GM12878 (cell line): ENCODE results near the gene TM4SF1. TPM values are rescaled to one million over a fixed set of nuclear protein-coding genes. Genes with fewer than 3 reads are reported as not detected.

ENCODE experiments used
- ATAC-seq: fragments of 200-7000 bp; cut with Tn5 transposase; 3 replicates; pipeline ENCODE4 v1.9.1; 2020; ENCODE audit warnings: mild to moderate bottlenecking, moderate library complexity
- BruUV-seq: library from RNA; stranded (reverse); fragments of 400-500 nt; replicated peaks from 2 replicates; lab custom pipeline; 2021; lab: Mats Ljungman, UMichigan
- CTCF ChIA-PET: fragments of 300-600 bp; sonication (Branson Sonifier 250); formaldehyde crosslinking; extraction: SDS; loops from one replicate; lab custom pipeline; 2021; ENCODE audit warnings: inconsistent platforms; lab: Yijun Ruan, JAX
- POLR2A ChIA-PET: fragments of 350-600 bp; formaldehyde crosslinking; extraction: SDS; loops from one replicate; lab custom pipeline; 2021; ENCODE audit warnings: inconsistent platforms; lab: Charles Lee
- RAD21 ChIA-PET: fragments of 300-600 bp; sonication (Branson Sonifier 250); formaldehyde crosslinking; loops from one replicate; lab custom pipeline; 2023; ENCODE audit warnings: antibody characterized with exemption; ENCODE audit not compliant: unreplicated experiment; lab: Charles Lee
- SMC1A ChIA-PET: fragments of 300-600 bp; sonication (Branson Sonifier 250); formaldehyde crosslinking; loops from one replicate; lab custom pipeline; 2023; ENCODE audit not compliant: unreplicated experiment, uncharacterized antibody; lab: Charles Lee
- DNase-seq: peaks from one replicate; pipeline ENCODE4 v3.0.0-alpha.2; 2011; ENCODE audit warnings: low read depth, low spot score
- FAIRE-seq: peaks from 3 replicates; lab custom pipeline; 2011; peaks lifted over from hg19 to GRCh38; lab: Jason Lieb, UNC
- H2AFZ ChIP-seq: 2 replicates; pipeline ENCODE4 v1.6.0; 2011; ENCODE audit warnings: low read depth, low read length, control low read depth; ENCODE audit not compliant: control insufficient read depth
- H3K27ac ChIP-seq: 2 replicates; pipeline ENCODE4 v1.5.1; 2011; ENCODE audit warnings: control low read depth; ENCODE audit not compliant: control insufficient read depth, insufficient read depth
- H3K27me3 ChIP-seq, 2 experiments: replicated peaks in 1 of 2; 2 replicates each; pipeline versions ENCODE4 v1.6.0 to v1.6.1; 2011; ENCODE audit warnings: low read length in 1 of 2; ENCODE audit not compliant: control insufficient read depth in 2 of 2, insufficient read depth in 2 of 2
- H3K36me3 ChIP-seq, 2 experiments: 2 replicates each; pipeline ENCODE4 v1.5.1; 2011; ENCODE audit warnings: low read length in 1 of 2; ENCODE audit not compliant: control insufficient read depth in 2 of 2, insufficient read depth in 2 of 2
- H3K4me1 ChIP-seq: 2 replicates; pipeline ENCODE4 v1.6.1; 2011; ENCODE audit warnings: mild to moderate bottlenecking, low read length, moderate library complexity, mixed read lengths; ENCODE audit not compliant: control insufficient read depth, insufficient read depth
- H3K4me2 ChIP-seq: 2 replicates; pipeline ENCODE4 v1.6.0; 2011; ENCODE audit warnings: control low read depth; ENCODE audit not compliant: control insufficient read depth, insufficient read depth
- H3K4me3 ChIP-seq: fragments of 200-600 bp; sonication (generic); 2 replicates; pipeline ENCODE4 v1.5.1; 2016
- H3K79me2 ChIP-seq: 2 replicates; pipeline ENCODE4 v1.6.0; 2011; ENCODE audit warnings: low read length; ENCODE audit not compliant: control insufficient read depth, insufficient read depth
- H3K9ac ChIP-seq: 2 replicates; pipeline ENCODE4 v1.8.0; 2011; ENCODE audit warnings: low read length, control low read depth, mixed read lengths; ENCODE audit not compliant: control insufficient read depth, insufficient read depth
- H3K9me3 ChIP-seq: replicated peaks from 3 replicates; pipeline ENCODE4 v1.5.1; 2011; ENCODE audit warnings: mild to moderate bottlenecking, low read length; ENCODE audit not compliant: control insufficient read depth, insufficient read depth
- H4K20me1 ChIP-seq: 2 replicates; pipeline ENCODE4 v1.6.0; 2011; ENCODE audit not compliant: control insufficient read depth, insufficient read depth
- BHLHE40 ChIP-seq, 2 experiments: fragments of 450-650 bp in 1 of 2; IDR thresholded peaks; 2 replicates each; pipeline ENCODE4 v1.6.1; 2011 to 2017; ENCODE audit warnings: low read depth in 2 of 2, borderline replicate concordance in 1 of 2, improper control_type of control experiment in 1 of 2, low read length in 1 of 2, mild to moderate bottlenecking in 1 of 2
- CEBPB ChIP-seq, 2 experiments: fragments of 150-350 bp in 1 of 2; IDR thresholded peaks; 2 replicates each; pipeline ENCODE4 v1.6.1; 2012 to 2014; ENCODE audit warnings: low read depth in 2 of 2, low read length in 2 of 2, borderline replicate concordance in 1 of 2, inconsistent platforms in 1 of 2
- CHD2 ChIP-seq: IDR thresholded peaks from 2 replicates; pipeline ENCODE4 v1.6.1; 2011; ENCODE audit warnings: low read depth, low read length, improper control_type of control experiment, borderline replicate concordance
- EP300 ChIP-seq, 2 experiments: fragments of 150-350 bp in 1 of 2; IDR thresholded peaks; 2 replicates each; pipeline ENCODE4 v1.6.1; 2011 to 2012; ENCODE audit warnings: low read depth in 2 of 2, low read length in 2 of 2, borderline replicate concordance in 1 of 2, improper control_type of control experiment in 1 of 2, inconsistent platforms in 1 of 2; ENCODE audit not compliant: control insufficient read depth in 1 of 2
- FOXM1 ChIP-seq: IDR thresholded peaks from 2 replicates; pipeline ENCODE4 v1.6.1; 2012; ENCODE audit warnings: low read depth, mild to moderate bottlenecking, inconsistent platforms, low read length, moderate library complexity
- MEF2B ChIP-seq: fragments of 450-650 bp; IDR thresholded peaks from 2 replicates; pipeline ENCODE4 v1.6.1; 2018; ENCODE audit warnings: mild to moderate bottlenecking, moderate library complexity; ENCODE audit not compliant: partially characterized antibody, poor library complexity, severe bottlenecking
- NFXL1 ChIP-seq: fragments of 450-650 bp; IDR thresholded peaks from 2 replicates; pipeline ENCODE4 v1.6.1; 2017; ENCODE audit warnings: antibody characterized with exemption, mild to moderate bottlenecking, borderline replicate concordance
- POLR2AphosphoS5 ChIP-seq: IDR thresholded peaks from 2 replicates; pipeline ENCODE4 v1.6.1; 2011; ENCODE audit warnings: mild to moderate bottlenecking, low read length, inconsistent platforms
- SIX5 ChIP-seq: IDR thresholded peaks from 2 replicates; pipeline ENCODE4 v1.6.1; 2011; ENCODE audit warnings: mild to moderate bottlenecking, low read depth, low read length, moderate library complexity; ENCODE audit not compliant: severe bottlenecking
- SP1 ChIP-seq: IDR thresholded peaks from one replicate; pipeline ENCODE4 v1.6.1; 2011; ENCODE audit warnings: low read depth, low read length
- SPI1 ChIP-seq: IDR thresholded peaks from 2 replicates; pipeline ENCODE4 v1.6.1; 2011; ENCODE audit warnings: low read depth, mild to moderate bottlenecking, low read length, moderate library complexity, borderline replicate concordance; ENCODE audit not compliant: insufficient read depth
- SUZ12 ChIP-seq: fragments of 200-600 bp; sonication (generic); IDR thresholded peaks from one replicate; pipeline ENCODE4 v1.6.1; 2018; ENCODE audit warnings: antibody characterized with exemption, mild to moderate bottlenecking; ENCODE audit not compliant: unreplicated experiment
- TARDBP ChIP-seq: IDR thresholded peaks from 2 replicates; pipeline ENCODE4 v1.6.1; 2016; ENCODE audit warnings: borderline replicate concordance
- TCF7 ChIP-seq: IDR thresholded peaks from 2 replicates; pipeline ENCODE4 v1.6.1; 2014; ENCODE audit warnings: antibody characterized with exemption, borderline replicate concordance
- WGBS: methylation state at CpG from one replicate; pipeline ENCODE4 v1.1.6; 2016; ENCODE audit warnings: low lambda C conversion rate; ENCODE audit not compliant: insufficient replicate concordance, insufficient coverage; ENCODE audit errors: missing lambda C conversion rate; 5-methylcytosine and 5-hydroxymethylcytosine counted together
- in situ Hi-C: fragments of 300-500 bp; cut with MboI; formaldehyde crosslinking; loops from 9 replicates; pipeline ENCODE4 v1.14.3; 2018; ENCODE audit warnings: mixed read lengths
- intact Hi-C: fragments of 100-400 bp; cut with micrococcal nuclease; formaldehyde crosslinking; loops from one replicate; pipeline ENCODE4 v1.14.2; 2022; ENCODE audit not compliant: unreplicated experiment
- polyA plus RNA-seq, 11 experiments: library from polyadenylated mRNA; depleted of rRNA in 4 of 11; unstranded in 6 of 11; stranded (reverse) in 5 of 11; fragments of >200 nt; fragmentation: Nextera tagmentation in 4 of 11; fragmentation: Illumina TruSeq in 1 of 11; extraction: Ambion mirVana in 4 of 11; extraction: Trizol in 1 of 11; gene quantifications; 1 replicate in 1 of 11; 2 replicates in 10 of 11; pipeline versions ENCODE4 v1.2.1 to v1.2.3, GENCODE V29; 2011 to 2016; ENCODE audit warnings: inconsistent platforms in 2 of 11, missing spikeins in 2 of 11, low read depth in 1 of 11
- total RNA-seq, 4 experiments: library from RNA; depleted of rRNA in 3 of 4; stranded (reverse); fragments of >200 nt in 3 of 4; fragmentation: Illumina TruSeq in 1 of 4; extraction: Trizol in 1 of 4; gene quantifications; 2 replicates each; pipeline versions ENCODE4 v1.2.1 to v1.2.3, GENCODE V29; 2013 to 2021
- TF ChIP-seq, protein P1 (sequence below): fragments of 450-650 bp; conservative IDR thresholded peaks from 2 replicates; pipeline ENCODE4 v1.6.1; 2017; ENCODE audit warnings: mild to moderate bottlenecking, moderate library complexity
- TF ChIP-seq, protein P2 (sequence below): IDR thresholded peaks from 2 replicates; pipeline ENCODE4 v1.6.1; 2011; ENCODE audit warnings: low read depth, mild to moderate bottlenecking, low read length, moderate library complexity, borderline replicate concordance; ENCODE audit errors: extremely low read depth
- TF ChIP-seq, protein P3 (sequence below): fragments of 450-650 bp; IDR thresholded peaks from 2 replicates; pipeline ENCODE4 v1.6.1; 2016; ENCODE audit warnings: mild to moderate bottlenecking

TM4SF1 gene
- total and polyA plus RNA-seq, 10 of the 15 experiments (the other 5 are each of a cell fraction or from before 2014, with no cell fraction given) = 0.05 to 1.2 TPM; not detected in 8

DNA sequence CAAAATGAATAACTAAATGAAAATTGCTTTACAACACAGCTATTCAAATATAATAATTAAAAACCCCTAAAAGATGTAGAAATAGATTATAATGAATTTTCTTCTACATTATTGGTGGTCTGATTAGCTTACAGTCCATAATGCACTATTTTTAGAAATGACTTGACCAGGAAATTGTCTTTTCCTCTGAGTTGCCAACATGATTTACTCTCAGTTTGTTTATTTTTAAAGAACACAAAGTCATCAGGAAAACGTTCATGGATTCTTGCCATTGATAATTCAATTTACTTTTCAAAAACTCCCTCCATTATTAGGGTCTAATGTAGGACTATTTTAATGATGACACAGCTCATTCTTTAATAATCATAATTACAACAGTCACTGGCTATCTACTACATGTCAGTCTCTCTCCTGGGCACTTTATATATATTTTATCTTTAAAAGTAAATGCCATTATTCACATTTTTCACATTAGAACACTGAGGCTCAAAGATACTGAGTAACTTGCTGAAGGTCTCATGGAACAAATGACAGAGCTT lies 45.2 kb downstream of the TM4SF1 start:
- Histone ChIP-seq H3K4me2 (no peak overlapping the region), H3K79me2 (no peaks in the 10 kb centered on the region), H3K36me3 (no peaks in the 10 kb centered on the region), H3K9ac (no peak overlapping the region), H3K27me3 (no peaks in the 10 kb centered on the region; a peak in 3 of 4 replicates), H4K20me1 (no peaks in the 10 kb centered on the region), H3K4me1 (no peaks in the 10 kb centered on the region), H3K27ac (no peak overlapping the region), H3K9me3 (no peaks in the 10 kb centered on the region), H2AFZ (no peak overlapping the region), H3K4me3 (no peak overlapping the region)
- FAIRE-seq = no peak
- no TSS peak for BruUV-seq
- no peak for DNase-seq
- intact Hi-C loops (loop anchor here (5.0 kb wide), 1 partner anchor 375 kb away; no protein-coding TSS in a partner anchor), in situ Hi-C loops (no loop called here)
- CTCF ChIA-PET = interaction anchor here (0.8 to 1.6 kb wide), 5 partner anchors 12 to 157 kb away, joined by 3 to 4 read pairs (median 4); no protein-coding TSS in a partner anchor
- RAD21 ChIA-PET = interaction anchor here (1.0 kb wide), 1 partner anchor 12 kb away, joined by 3 read pairs; no protein-coding TSS in a partner anchor
- SMC1A ChIA-PET = interaction anchor here (0.6 to 0.9 kb wide), 2 partner anchors 10 to 24 kb away, joined by 3 to 5 read pairs; no protein-coding TSS in a partner anchor
- ATAC-seq = no peak
- no peak for TF ChIP-seq NFXL1
- no peak for TF ChIP-seq TARDBP
- TF ChIP-seq, protein P1, sequence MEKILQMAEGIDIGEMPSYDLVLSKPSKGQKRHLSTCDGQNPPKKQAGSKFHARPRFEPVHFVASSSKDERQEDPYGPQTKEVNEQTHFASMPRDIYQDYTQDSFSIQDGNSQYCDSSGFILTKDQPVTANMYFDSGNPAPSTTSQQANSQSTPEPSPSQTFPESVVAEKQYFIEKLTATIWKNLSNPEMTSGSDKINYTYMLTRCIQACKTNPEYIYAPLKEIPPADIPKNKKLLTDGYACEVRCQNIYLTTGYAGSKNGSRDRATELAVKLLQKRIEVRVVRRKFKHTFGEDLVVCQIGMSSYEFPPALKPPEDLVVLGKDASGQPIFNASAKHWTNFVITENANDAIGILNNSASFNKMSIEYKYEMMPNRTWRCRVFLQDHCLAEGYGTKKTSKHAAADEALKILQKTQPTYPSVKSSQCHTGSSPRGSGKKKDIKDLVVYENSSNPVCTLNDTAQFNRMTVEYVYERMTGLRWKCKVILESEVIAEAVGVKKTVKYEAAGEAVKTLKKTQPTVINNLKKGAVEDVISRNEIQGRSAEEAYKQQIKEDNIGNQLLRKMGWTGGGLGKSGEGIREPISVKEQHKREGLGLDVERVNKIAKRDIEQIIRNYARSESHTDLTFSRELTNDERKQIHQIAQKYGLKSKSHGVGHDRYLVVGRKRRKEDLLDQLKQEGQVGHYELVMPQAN = no peak
- no peak for TF ChIP-seq BHLHE40 (IDR thresholded peaks at IDR 0.05; ENCODE audit: borderline replicate concordance in 1 of 2, low read depth in 2 of 2, low read length in 1 of 2)
- TF ChIP-seq CHD2 = no peak
- TF ChIP-seq MEF2B = no peak
- TF ChIP-seq EP300 (IDR thresholded peaks at IDR 0.05; ENCODE audit: borderline replicate concordance in 1 of 2, control insufficient read depth in 1 of 2, low read depth in 2 of 2, low read length in 2 of 2) = no peak
- TF ChIP-seq SUZ12 = no peak
- TF ChIP-seq, protein P2, sequence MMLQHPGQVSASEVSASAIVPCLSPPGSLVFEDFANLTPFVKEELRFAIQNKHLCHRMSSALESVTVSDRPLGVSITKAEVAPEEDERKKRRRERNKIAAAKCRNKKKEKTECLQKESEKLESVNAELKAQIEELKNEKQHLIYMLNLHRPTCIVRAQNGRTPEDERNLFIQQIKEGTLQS = no peak
- TF ChIP-seq POLR2AphosphoS5 = no peak
- TF ChIP-seq TCF7 = no peak
- TF ChIP-seq SIX5 = no peak
- TF ChIP-seq, protein P3, sequence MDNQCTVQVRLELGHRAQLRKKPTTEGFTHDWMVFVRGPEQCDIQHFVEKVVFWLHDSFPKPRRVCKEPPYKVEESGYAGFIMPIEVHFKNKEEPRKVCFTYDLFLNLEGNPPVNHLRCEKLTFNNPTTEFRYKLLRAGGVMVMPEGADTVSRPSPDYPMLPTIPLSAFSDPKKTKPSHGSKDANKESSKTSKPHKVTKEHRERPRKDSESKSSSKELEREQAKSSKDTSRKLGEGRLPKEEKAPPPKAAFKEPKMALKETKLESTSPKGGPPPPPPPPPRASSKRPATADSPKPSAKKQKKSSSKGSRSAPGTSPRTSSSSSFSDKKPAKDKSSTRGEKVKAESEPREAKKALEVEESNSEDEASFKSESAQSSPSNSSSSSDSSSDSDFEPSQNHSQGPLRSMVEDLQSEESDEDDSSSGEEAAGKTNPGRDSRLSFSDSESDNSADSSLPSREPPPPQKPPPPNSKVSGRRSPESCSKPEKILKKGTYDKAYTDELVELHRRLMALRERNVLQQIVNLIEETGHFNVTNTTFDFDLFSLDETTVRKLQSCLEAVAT = no peak
- TF ChIP-seq SP1 = no peak
- TF ChIP-seq CEBPB (IDR thresholded peaks at IDR 0.05; ENCODE audit: borderline replicate concordance in 1 of 2, low read depth in 2 of 2, low read length in 2 of 2) = no peak
- no peak for TF ChIP-seq FOXM1
- TF ChIP-seq SPI1 = no peak
- POLR2A ChIA-PET = no interaction called here
- WGBS = 0% methylated on average over 1 of the region's 1 CpG
